ENCODE results near the gene C15orf61. TPM values are rescaled to one million over a fixed set of nuclear protein-coding genes. Genes with fewer than 3 reads are reported as not detected.

C15orf61 gene
- total RNA-seq, result 5.1 and 6.8 TPM in 2 replicates
- polyA plus RNA-seq, result 7.2 and 9.1 TPM in 2 replicates

DNA sequence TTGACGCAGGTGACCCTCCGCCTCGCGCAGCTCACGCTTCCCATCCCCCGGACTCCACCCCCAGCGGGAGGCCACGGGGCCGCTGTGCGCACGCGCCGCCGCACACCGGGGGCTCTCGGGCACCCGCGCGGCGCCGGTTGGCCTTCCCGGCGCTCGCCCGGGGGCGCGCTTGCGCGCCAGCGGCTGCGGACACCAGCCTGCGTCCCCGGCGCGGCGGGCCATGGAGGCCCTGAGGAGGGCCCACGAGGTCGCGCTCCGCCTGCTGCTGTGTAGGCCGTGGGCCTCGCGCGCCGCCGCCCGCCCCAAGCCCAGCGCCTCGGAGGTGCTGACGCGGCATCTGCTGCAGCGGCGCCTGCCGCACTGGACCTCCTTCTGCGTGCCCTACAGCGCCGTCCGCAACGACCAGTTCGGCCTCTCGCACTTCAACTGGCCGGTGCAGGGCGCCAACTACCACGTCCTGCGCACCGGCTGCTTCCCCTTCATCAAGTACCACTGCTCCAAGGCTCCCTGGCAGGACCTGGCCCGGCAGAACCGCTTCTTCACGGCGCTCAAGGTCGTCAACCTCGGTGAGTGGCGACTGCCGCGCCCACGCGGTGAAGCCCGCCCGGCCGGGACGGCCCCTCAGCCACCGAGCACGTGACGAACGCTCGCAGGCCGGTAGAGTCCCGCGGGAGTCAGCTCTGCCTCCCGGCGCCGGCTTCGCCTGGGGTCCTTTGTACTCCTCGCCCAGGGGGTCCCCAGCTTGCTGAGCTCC is at the start of gene C15orf61:
TSS of gene C15orf61 (plus strand) at position 103 of the 754 bp plus-strand sequence. CDS start at position 221, 118 bp downstream.
- H3K9me3 ChIP-seq (ENCODE audit: low read depth), result no peaks in the 10 kb centered on the region
- DNase-seq (ENCODE audit: low read depth in 1 of 2, low spot score in 1 of 2), result peak; percentile 85 to 86
- peaks cover 15% of the 10 kb centered on the region for H3K4me1 ChIP-seq (ENCODE audit: low read depth)
- H3K36me3 ChIP-seq, result no peaks in the 10 kb centered on the region
- H3K27me3 ChIP-seq, result no peaks in the 10 kb centered on the region
- peak within 1 kb of the TSS; percentile 54 for H3K4me3 ChIP-seq
- TF ChIP-seq, protein P1, sequence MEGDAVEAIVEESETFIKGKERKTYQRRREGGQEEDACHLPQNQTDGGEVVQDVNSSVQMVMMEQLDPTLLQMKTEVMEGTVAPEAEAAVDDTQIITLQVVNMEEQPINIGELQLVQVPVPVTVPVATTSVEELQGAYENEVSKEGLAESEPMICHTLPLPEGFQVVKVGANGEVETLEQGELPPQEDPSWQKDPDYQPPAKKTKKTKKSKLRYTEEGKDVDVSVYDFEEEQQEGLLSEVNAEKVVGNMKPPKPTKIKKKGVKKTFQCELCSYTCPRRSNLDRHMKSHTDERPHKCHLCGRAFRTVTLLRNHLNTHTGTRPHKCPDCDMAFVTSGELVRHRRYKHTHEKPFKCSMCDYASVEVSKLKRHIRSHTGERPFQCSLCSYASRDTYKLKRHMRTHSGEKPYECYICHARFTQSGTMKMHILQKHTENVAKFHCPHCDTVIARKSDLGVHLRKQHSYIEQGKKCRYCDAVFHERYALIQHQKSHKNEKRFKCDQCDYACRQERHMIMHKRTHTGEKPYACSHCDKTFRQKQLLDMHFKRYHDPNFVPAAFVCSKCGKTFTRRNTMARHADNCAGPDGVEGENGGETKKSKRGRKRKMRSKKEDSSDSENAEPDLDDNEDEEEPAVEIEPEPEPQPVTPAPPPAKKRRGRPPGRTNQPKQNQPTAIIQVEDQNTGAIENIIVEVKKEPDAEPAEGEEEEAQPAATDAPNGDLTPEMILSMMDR (IDR thresholded peaks at IDR 0.05; ENCODE audit: low read depth, low read length), result no peak
- H3K27ac ChIP-seq, result peak within 1 kb of the TSS; percentile 97

DNA sequence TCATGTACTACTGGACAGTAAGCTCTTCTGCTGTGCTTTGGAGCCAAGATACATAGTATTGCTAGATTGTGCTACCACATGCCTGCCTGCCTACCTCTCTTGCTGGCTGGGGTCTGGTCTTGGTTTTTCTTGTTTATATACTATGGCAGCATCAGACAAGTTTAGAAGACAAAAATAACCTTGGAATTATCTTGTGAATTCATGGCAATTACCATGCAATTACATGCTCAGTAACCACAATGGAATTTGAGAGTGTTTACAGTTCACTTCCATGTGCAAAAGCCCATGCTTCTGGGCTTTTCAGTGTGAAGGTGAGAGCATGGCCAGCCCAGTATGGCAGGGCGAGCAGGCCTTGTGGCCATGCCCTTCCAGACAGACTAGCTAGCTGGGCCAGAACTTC is 48.0 kb upstream of the C15orf61 start:
- H3K9me3 ChIP-seq (ENCODE audit: low read depth), result no peaks in the 10 kb centered on the region
- TF ChIP-seq, protein P1 (IDR thresholded peaks at IDR 0.05; ENCODE audit: low read depth, low read length), result no peak
- H3K4me1 ChIP-seq (ENCODE audit: low read depth), result peaks cover 5% of the 10 kb centered on the region
- no peak overlapping the region for H3K4me3 ChIP-seq
- peaks cover 20% of the 10 kb centered on the region for H3K27me3 ChIP-seq
- no peak overlapping the region for H3K27ac ChIP-seq
- no peaks in the 10 kb centered on the region for H3K36me3 ChIP-seq
- DNase-seq (ENCODE audit: low read depth in 1 of 2, low spot score in 1 of 2), result no peak

DNA sequence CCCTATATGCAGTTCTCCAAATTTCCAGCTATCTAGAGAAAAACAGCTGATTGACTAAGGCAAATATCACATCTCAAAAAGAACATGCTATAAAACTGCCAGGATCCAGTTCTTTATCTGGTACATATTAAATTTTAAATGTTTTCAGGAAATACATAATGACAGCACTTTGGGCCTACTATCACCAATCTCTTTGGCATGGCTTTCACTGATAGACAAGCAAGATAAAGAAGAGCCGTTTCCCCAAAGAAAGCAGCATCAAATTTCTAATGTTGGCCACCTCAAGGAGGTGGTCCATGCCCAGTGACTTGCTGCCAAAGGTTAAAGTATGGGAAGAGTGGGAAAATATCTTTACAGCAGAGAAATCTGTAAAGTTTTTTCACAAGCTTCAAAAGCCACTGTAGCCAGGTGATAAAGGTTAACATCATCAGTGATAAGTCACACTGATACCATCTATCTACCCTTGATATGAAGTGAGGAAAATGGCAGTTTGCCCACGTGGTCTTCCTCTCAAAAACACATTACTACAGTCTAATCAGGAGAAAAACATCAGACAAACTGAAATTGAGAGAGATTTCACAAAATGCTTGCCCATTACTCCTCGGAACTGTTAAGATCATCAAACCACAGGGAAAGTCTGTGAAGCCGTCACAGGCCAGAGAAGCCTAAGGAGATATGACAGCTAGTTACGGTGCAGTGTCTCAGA is 46.4 kb upstream of the C15orf61 start:
- DNase-seq (ENCODE audit: low read depth in 1 of 2, low spot score in 1 of 2), result no peak
- Histone ChIP-seq H3K27me3 (peaks cover 8% of the 10 kb centered on the region), H3K27ac (no peak overlapping the region), H3K4me1 (ENCODE audit: low read depth) (peaks cover 5% of the 10 kb centered on the region), H3K9me3 (ENCODE audit: low read depth) (no peaks in the 10 kb centered on the region), H3K36me3 (no peaks in the 10 kb centered on the region), H3K4me3 (no peak overlapping the region)
- TF ChIP-seq, protein P1 (IDR thresholded peaks at IDR 0.05; ENCODE audit: low read depth, low read length), result no peak

DNA sequence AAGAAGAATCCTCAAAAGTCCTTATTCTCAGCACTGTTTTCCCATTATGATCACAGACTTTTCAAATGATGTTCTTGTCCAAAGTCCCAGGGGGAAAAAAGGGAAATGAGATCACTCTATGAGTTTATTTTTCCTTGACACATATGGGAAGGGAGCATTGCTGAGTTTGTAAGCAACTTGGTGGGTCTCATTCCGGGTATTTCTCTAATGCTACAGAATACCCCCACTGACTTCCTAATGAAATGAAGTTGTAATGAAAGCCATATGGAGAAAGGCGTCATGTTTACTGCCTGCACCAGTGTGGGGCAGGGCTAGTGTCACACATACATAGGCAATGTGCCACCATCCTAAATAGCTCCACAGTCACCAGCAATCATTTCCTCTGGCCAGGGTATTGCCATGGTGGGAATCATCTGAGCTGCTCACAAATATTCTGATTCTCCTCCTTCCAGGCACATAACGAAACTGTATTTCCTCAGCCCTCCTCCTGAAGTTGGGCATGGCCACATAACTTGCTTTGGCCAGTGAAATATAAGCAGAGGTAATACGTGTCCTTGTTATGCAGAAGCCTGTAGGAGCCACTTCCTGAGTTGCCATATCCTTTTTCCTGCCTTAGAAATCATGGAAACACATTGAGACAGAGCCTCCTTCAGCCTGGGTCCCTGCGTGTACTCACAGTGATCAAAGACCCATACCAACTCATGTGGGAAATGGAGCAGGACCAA is 41.0 kb upstream of the C15orf61 start:
- Histone ChIP-seq H3K4me3 (no peak overlapping the region), H3K27me3 (no peaks in the 10 kb centered on the region), H3K4me1 (ENCODE audit: low read depth) (peaks cover 5% of the 10 kb centered on the region), H3K27ac (no peak overlapping the region), H3K9me3 (ENCODE audit: low read depth) (no peaks in the 10 kb centered on the region), H3K36me3 (no peaks in the 10 kb centered on the region)
- peak in 1 of 2 donors; percentile 34 for DNase-seq (ENCODE audit: low read depth in 1 of 2, low spot score in 1 of 2)
- TF ChIP-seq, protein P1 (IDR thresholded peaks at IDR 0.05; ENCODE audit: low read depth, low read length), result no peak

DNA sequence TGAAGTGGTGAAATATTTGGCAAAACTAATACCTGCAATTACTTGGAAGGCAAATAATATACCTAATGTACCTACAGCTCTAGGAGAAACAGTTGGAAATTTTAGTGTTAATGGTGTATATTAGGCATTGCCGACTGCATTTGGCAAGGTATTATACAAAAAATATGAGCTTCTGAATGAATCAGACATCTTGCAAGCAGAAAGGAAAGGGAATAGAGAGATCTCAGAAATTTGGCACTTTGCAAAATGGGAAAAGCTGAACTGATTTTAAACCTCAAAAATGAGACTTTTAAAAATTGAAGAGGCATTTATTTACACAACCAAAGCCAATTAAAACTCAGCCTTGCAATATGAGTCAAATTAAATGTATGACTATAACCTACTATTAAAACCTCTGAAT is 40.2 kb upstream of the C15orf61 start:
- no peak overlapping the region for H3K4me3 ChIP-seq
- no peaks in the 10 kb centered on the region for H3K27me3 ChIP-seq
- H3K27ac ChIP-seq, result no peak overlapping the region
- TF ChIP-seq, protein P1 (IDR thresholded peaks at IDR 0.05; ENCODE audit: low read depth, low read length), result no peak
- no peaks in the 10 kb centered on the region for H3K36me3 ChIP-seq
- no peaks in the 10 kb centered on the region for H3K9me3 ChIP-seq (ENCODE audit: low read depth)
- peaks cover 5% of the 10 kb centered on the region for H3K4me1 ChIP-seq (ENCODE audit: low read depth)
- DNase-seq (ENCODE audit: low read depth in 1 of 2, low spot score in 1 of 2), result no peak

Measured in cardiac muscle cell (in vitro differentiated cells and primary cell).